Hippocampal formation (tissue), 2 donors: Measurements from ENCODE around the gene U2AF1.
"Not testable (repeated sequence)": the region's sequence is repeated elsewhere in the genome, so short reads cannot be mapped to it uniquely, and the experiment has no call there.

ENCODE experiments used
- DNase-seq, 2 donors: peaks; one replicate each; lab custom pipeline; 2025; lab: John Stamatoyannopoulos, UW

The U2AF1 gene

GRCh38 chr21:43106965-43107793, at the start of gene U2AF1:
Gene U2AF1 (minus strand): TSS chr21:43107570. CDS start chr21:43107494, 76 bp downstream.
- DNase-seq: not testable (repeated sequence)

- not testable (repeated sequence) for DNase-seq
Observed at GRCh38 chr21:43153601-43154000, 46.2 kb upstream of the U2AF1 start.

GRCh38 chr21:43149344-43149743, 42.0 kb upstream of the U2AF1 start:
- not testable (repeated sequence) for DNase-seq

- not testable (repeated sequence) for DNase-seq
Observed at GRCh38 chr21:43147999-43148398, 40.6 kb upstream of the U2AF1 start.

GRCh38 chr21:43146637-43147036, 39.3 kb upstream of the U2AF1 start:
- DNase-seq: not testable (repeated sequence)

- DNase-seq: not testable (repeated sequence)
Observed at GRCh38 chr21:43141407-43141806, 34.0 kb upstream of the U2AF1 start.

- DNase-seq: not testable (repeated sequence)
Observed at GRCh38 chr21:43138944-43139343, 31.6 kb upstream of the U2AF1 start.

- not testable (repeated sequence) for DNase-seq
Observed at GRCh38 chr21:43134520-43134919, 27.1 kb upstream of the U2AF1 start.

GRCh38 chr21:43130094-43130493, 22.7 kb upstream of the U2AF1 start:
- not testable (repeated sequence) for DNase-seq

- DNase-seq: not testable (repeated sequence)
Observed at GRCh38 chr21:43115956-43116355, 8.6 kb upstream of the U2AF1 start.

- not testable (repeated sequence) for DNase-seq
Observed at GRCh38 chr21:43114483-43114882, 7.1 kb upstream of the U2AF1 start.

- DNase-seq: not testable (repeated sequence)
Observed at GRCh38 chr21:43109006-43109405, 1.6 kb upstream of the U2AF1 start.

GRCh38 chr21:43108177-43108576, 807 bp upstream of the U2AF1 start:
- DNase-seq: not testable (repeated sequence)

GRCh38 chr21:43107794-43108137, 396 bp upstream of the U2AF1 start:
- not testable (repeated sequence) for DNase-seq

GRCh38 chr21:43104642-43105041, 2.7 kb downstream of the U2AF1 start:
- DNase-seq: not testable (repeated sequence)

GRCh38 chr21:43102281-43102680, 5.1 kb downstream of the U2AF1 start:
- not testable (repeated sequence) for DNase-seq

- not testable (repeated sequence) for DNase-seq
Observed at GRCh38 chr21:43101676-43102075, 5.7 kb downstream of the U2AF1 start.

GRCh38 chr21:43101000-43101399, 6.4 kb downstream of the U2AF1 start:
- not testable (repeated sequence) for DNase-seq

GRCh38 chr21:43091979-43092614, 15.3 kb downstream of the U2AF1 start:
- DNase-seq: not testable (repeated sequence)

- not testable (repeated sequence) for DNase-seq
Observed at GRCh38 chr21:43090947-43091346, 16.4 kb downstream of the U2AF1 start.

- DNase-seq: not testable (repeated sequence)
Observed at GRCh38 chr21:43089463-43089862, 17.9 kb downstream of the U2AF1 start.

GRCh38 chr21:43082587-43083300, 24.6 kb downstream of the U2AF1 start:
- not testable (repeated sequence) for DNase-seq
